Putamen (tissue), 1 donor: ENCODE data around the gene VPS16.

Experiments used
- DNase-seq: peaks from one replicate; pipeline ENCODE4 v3.0.0-alpha.2; 2016; ENCODE audit warnings: low spot score

Gene VPS16

DNA sequence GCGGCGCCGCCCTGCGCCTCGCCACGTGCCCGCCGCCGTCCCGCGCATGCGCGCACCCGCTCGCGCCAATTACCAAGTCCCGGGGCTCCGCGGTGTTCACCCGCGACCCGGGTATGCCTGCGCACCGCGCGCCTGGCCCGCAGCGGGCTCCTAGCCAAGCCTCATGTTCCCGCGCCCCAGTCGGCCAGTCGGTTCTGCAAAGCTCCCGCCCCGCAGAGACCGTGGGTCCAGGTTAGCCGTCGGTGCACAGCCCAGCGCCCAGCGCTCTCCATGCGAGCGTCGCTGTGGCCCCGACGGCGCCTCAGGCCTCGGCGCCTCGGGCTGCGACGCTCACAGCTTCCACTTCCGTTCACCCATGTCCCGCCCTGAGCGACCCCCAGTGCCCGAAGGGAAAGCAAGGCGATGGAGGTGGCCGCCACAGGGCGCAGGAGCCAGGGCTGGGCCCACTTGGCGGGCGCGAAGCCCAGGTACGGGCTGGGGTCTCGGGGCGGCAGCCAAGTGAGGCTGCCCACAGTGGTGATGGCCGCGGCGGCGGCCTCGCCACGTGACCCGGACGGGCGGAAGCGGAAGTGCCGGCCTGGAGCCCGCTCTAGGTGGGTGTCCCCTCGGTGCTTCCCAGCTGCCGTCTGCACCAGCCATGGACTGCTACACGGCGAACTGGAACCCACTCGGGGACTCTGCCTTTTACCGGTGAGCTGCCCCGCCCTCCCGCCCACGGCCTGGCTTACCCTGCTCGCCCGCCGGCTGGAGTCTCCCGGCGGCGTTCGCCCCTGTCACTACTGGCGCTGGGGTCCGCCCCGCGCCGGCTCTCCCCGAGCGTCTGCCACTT lies at the start of gene VPS16, which contains the start of gene PCED1A:
VPS16 (plus strand) TSS at position 608 of the 829 bp plus-strand sequence; CDS start at position 638, 30 bp downstream.
PCED1A (minus strand) TSS at position 518 of the 829 bp plus-strand sequence. CDS start 743 bp downstream, outside the sequence.
- peak; percentile 86 for DNase-seq

DNA sequence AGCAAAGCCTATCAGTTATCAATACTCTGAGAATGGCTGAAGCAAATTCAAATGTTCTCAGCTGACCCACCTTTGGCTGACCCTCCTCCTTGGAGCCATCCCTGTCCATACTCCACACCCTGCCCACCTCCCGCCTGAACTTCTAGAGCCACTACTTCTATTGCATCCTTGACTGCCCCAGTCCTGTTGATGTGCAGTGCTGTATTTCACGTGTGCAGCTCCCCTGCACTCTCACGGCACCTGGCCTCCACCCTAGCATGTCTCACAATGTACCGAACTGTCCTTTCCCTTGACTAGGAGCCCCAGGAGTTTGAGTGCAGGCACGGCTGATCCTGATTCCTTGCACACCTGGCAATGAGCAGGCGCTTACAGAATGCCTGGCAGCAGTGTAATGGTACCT lies 47.1 kb upstream of the VPS16 start:
- no peak for DNase-seq

GRCh38 chr20:2794202-2794748 lies 46.3 kb upstream of the VPS16 start:
- DNase-seq: no peak

DNA sequence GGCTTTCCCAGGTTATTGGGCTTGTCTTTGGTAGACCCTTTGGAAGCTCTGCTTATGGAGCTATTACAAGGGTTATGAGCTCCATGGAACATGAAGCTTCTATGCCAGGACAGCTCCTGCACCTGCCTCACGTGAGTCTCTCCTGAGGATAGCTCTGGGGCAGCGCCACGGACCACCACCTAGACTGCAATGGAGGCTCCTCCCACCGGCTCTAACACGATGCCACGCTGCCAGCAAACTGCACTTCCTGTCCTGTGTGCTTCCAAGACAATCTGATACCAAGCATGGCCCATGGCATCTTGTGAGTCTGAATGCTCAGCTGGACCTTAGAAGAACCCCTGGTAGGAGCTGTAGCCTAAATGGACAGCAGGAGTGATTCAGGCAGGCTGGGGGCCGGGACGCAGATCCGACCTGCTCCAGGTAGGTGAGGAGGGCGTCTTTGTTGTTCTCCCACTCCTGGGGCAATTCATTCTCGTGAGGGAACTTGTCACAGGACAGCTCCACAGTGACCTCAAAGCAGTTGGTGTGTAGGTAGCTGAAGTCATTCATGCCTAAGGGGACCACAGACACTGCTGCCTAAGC lies 45.6 kb upstream of the VPS16 start:
- DNase-seq: no peak

GRCh38 chr20:2795451-2795850 lies 45.1 kb upstream of the VPS16 start:
- no peak for DNase-seq

GRCh38 chr20:2796011-2796660 lies 44.4 kb upstream of the VPS16 start:
- no peak for DNase-seq

- no peak for DNase-seq
Observed at GRCh38 chr20:2797136-2797983, 43.2 kb upstream of the VPS16 start.

DNA sequence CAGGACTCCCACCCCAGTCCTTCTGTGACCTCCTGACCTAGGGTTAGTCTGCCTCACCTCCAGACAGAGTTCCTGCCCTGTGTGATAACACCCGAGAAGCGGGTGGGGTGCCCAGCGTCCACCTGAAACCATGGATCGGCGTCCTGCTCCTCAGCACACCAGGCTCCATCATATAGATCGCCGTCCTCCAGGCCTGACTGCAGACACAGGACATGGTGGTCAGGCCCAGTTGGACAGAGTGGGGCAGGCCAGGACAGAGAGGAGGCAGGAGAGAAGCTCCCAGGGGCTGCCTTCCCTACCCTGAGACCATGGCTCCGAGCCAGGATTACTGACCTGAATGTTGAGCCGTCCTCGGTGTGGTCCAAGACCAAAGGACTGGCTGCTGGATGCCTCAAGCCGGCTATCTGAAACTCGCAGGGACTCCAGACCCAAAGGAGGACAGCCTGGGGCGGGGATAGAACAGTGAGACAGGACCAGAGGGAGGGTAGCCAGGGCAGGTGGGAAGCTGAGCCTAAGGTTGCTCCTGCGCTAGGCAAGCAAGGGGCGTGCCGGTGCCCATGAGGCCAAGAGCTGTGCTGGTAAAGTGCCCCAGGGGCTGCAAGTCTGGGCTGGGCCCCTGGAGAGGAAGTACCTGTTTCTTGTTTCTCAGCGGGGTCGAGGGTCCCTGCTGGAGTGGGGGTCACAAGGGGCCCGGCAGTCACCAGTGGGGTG lies 42.3 kb upstream of the VPS16 start:
- DNase-seq: no peak

GRCh38 chr20:2798814-2799213 lies 41.7 kb upstream of the VPS16 start:
- no peak for DNase-seq

- no peak for DNase-seq
Observed at GRCh38 chr20:2799271-2799670, 41.3 kb upstream of the VPS16 start.

DNA sequence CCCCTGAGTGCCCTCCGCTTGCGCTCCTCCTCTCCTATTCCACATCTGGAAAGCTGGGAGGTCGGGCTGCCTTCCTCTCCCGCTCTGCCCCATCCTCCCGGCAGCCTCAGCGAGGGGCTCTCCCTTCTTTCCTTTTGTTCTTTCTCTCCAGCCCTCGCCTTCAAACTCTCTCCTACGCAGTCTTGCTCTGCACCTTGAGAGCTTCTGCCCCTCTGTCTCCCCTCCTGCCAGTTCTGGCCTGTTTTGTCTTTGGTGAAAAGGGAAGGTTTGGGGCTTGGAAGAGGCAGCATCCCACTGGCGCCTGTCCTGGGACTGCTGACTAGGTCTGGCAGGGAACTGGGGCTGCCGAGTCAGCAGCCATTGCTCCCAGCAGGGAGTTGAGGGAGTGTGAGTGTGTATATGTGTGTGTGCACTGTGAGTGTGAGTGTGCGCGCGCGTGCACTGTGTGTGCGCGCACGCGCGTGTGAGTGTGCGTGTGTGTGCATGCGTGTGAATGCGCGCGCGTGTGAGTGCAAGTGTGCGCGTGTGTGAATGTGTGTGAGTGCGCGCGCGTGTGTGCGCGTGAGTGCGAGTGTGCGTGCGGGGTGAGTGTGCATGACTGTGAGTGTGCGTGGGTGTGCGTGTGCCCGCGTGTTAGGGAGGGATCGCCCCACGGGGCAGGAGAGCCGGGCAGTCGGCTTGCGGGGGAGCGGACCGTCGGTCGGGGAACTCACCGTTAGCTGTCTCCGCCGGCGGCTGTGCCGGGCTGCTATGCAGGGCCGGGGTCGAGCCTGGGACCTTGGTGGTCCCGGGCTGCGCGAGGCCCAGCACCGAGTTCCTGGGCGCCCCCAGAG lies 40.6 kb upstream of the VPS16 start:
- no peak for DNase-seq

DNA sequence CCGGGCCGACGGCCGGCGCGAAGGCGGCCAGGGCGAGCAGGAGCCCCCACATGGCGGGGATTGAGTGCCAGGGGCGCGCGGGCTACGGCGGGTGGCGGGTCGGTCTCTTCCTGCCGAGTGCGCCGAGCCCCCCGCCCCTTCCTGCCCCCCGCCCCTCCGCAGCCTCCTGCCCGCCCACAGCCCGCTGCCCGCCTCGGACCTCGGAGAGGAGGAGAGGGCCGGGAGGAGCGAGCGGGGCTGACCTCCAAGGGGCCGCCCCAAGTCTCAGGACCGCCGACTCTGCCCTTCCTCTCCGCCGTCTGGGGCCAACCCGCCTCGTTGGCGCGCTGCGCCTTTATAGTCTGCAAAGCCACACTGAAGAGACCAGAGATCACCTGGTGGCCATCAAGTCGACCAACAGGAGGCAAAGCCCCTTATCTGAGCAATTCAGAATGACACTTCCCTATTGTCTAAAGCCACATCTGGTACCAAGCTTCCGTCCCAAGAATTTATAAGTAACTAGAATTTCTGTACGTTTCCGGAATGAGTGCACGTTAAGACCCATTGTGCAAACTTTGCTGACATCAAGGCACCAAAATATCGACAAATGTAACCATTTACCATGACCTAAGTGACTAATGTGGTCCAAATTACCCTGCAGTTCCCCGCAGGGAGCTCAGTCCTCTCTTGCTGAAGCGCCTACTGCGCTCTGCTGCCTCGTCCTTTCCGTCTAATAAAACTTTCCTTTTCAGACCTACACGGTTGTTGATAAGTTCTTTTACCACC lies 39.8 kb upstream of the VPS16 start, which contains the start of gene CPXM1:
CPXM1 (minus strand) TSS at position 107 of the 765 bp plus-strand sequence; CDS start at position 52, 55 bp downstream.
- no peak for DNase-seq

GRCh38 chr20:2801286-2801728 lies 39.2 kb upstream of the VPS16 start:
- no peak for DNase-seq

- no peak for DNase-seq
Observed at GRCh38 chr20:2804041-2804828, 36.3 kb upstream of the VPS16 start.

DNA sequence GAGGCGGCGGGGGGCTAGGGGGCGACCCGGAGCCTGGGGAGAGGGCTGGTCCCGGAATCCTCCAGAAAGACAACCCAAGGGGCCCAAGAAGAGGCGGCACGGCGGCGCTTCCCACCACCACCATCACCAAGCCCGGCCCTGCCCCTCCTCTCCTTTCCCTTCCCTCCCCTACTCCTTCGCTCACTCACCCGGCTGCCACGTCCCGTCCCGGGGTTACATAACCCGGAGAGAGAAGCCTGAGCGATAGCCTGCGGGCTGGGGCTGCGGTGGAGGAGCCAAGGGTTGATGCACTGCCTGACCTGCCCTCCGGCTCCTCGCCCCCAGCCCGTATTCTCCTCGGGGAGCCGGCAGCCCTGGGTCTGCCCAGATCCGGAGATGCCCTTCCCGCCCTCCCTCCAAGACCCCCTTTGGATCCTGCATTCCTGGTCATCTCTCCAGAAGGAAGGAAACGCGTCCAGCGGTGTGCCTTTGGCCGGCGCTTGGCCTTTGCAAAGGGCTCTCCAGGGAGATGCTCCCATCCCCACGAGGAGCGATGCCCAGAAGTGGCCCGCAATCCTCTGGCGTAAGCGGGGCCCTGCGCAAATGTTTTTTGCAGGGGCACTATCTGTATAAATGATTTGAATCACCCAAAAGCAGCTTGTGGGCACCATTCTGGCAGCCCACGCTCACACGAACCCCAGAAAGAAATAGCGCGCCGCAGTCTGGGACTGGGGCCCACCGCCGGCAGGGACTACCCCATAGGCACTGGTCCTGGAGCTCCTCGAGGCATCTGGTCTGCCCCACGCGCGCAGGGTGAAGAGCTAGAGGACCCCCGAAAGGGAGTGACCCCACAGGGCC lies 35.5 kb upstream of the VPS16 start:
- DNase-seq: no peak

GRCh38 chr20:2805689-2806350 lies 34.7 kb upstream of the VPS16 start:
- DNase-seq: no peak

GRCh38 chr20:2806351-2806701 lies 34.2 kb upstream of the VPS16 start:
- no peak for DNase-seq
